ENCODE measurements around the gene PCSK1N. TPM values are rescaled to one million over a fixed set of nuclear protein-coding genes. Genes with fewer than 3 reads are reported as not detected.
A peak's percentile ranks its signal among the peaks of the same experiment; 100 is the strongest.
"Not testable (repeated sequence)": the region's sequence is repeated elsewhere in the genome, so short reads cannot be mapped to it uniquely, and the experiment has no call there.

PCSK1N gene
- total RNA-seq, 1 experiment from 2014 or later: 19.5 TPM

GRCh38 chrX:48864210-48864609 lies 28.8 kb upstream of the PCSK1N start:
- Histone ChIP-seq H3K36me3 (ENCODE audit: control insufficient read depth, insufficient read depth, low read length) (no peaks in the 10 kb centered on the region), H3K9me3 (no peaks in the 10 kb centered on the region), H3K4me3 (ENCODE audit: low read depth, low read length) (no peak overlapping the region), H3K4me1 (peaks cover 9% of the 10 kb centered on the region), H3K27me3 (replicated peaks; ENCODE audit: control insufficient read depth, insufficient read depth, low read length) (no peaks in the 10 kb centered on the region)
- DNase-seq: no peak
- Mint-ChIP-seq H3K9me3 (ENCODE audit: unreplicated experiment) (no peaks in the 10 kb centered on the region), H3K4me1 (ENCODE audit: low read depth, unreplicated experiment) (peaks cover 7% of the 10 kb centered on the region), H3K4me3 (ENCODE audit: unreplicated experiment) (no peak overlapping the region), H3K27me3 (ENCODE audit: insufficient read depth, unreplicated experiment) (no peaks in the 10 kb centered on the region), H3K27ac (ENCODE audit: unreplicated experiment) (no peak overlapping the region), H3K36me3 (ENCODE audit: insufficient read depth, unreplicated experiment) (no peaks in the 10 kb centered on the region)
- intact Hi-C loops (cut with micrococcal nuclease; ENCODE audit: unreplicated experiment): no loop called here
- TF ChIP-seq, protein P1, sequence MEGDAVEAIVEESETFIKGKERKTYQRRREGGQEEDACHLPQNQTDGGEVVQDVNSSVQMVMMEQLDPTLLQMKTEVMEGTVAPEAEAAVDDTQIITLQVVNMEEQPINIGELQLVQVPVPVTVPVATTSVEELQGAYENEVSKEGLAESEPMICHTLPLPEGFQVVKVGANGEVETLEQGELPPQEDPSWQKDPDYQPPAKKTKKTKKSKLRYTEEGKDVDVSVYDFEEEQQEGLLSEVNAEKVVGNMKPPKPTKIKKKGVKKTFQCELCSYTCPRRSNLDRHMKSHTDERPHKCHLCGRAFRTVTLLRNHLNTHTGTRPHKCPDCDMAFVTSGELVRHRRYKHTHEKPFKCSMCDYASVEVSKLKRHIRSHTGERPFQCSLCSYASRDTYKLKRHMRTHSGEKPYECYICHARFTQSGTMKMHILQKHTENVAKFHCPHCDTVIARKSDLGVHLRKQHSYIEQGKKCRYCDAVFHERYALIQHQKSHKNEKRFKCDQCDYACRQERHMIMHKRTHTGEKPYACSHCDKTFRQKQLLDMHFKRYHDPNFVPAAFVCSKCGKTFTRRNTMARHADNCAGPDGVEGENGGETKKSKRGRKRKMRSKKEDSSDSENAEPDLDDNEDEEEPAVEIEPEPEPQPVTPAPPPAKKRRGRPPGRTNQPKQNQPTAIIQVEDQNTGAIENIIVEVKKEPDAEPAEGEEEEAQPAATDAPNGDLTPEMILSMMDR (IDR thresholded peaks at IDR 0.05; ENCODE audit: insufficient read depth in 1 of 2, low read depth in 1 of 2, low read length in 1 of 2, severe bottlenecking in 1 of 2, unreplicated experiment in 1 of 2): no peak
- CTCF ChIA-PET: no interaction called here
- no TSS peak for BruUV-seq (replicated peaks)
- POLR2A ChIA-PET: no interaction called here

DNA sequence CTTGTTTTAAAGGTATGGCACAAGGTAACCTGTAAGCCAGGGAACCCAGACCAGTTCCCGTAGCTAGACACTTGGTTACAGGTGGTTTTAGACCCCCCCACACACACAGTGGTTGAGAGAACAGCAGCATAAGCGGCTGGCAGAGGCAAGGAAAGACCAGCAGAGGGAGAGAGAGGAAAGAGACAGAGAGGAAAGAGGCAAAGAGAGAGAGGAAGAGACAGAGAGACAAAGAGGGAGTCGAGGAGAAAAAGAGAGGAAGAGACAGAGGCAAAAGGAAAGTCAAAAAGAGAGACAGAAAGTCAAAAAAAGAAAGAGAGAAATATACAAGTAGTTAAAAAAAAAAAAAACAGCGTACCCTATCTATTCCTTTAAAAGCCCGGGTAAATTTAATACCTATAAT lies 19.5 kb upstream of the PCSK1N start:
- intact Hi-C loops (cut with micrococcal nuclease; ENCODE audit: unreplicated experiment): loop anchor here (2.0 kb wide), 1 partner anchor 58 kb away; no protein-coding TSS in a partner anchor
- peak; percentile 36 for DNase-seq
- CTCF ChIA-PET: interaction anchor here (0.6 kb wide), 1 partner anchor 57 kb away, joined by 3 read pairs; the partner anchor contains the start of gene SLC35A2

GRCh38 chrX:48854121-48854804 lies 18.9 kb upstream of the PCSK1N start:
- H3K9me3 ChIP-seq; H3K36me3 Mint-ChIP-seq (ENCODE audit: insufficient read depth, unreplicated experiment); H3K4me1 ChIP-seq; H3K36me3 ChIP-seq (ENCODE audit: control insufficient read depth, insufficient read depth, low read length); POLR2A ChIA-PET; H3K9me3 Mint-ChIP-seq (ENCODE audit: unreplicated experiment); H3K27me3 Mint-ChIP-seq (ENCODE audit: insufficient read depth, unreplicated experiment); BruUV-seq (replicated peaks); H3K27me3 ChIP-seq (replicated peaks; ENCODE audit: control insufficient read depth, insufficient read depth, low read length); DNase-seq; H3K4me3 ChIP-seq (ENCODE audit: low read depth, low read length): not testable (repeated sequence)
- intact Hi-C loops (cut with micrococcal nuclease; ENCODE audit: unreplicated experiment): loop anchor here (2.0 kb wide), 1 partner anchor 59 kb away; no protein-coding TSS in a partner anchor
- Mint-ChIP-seq H3K4me1 (ENCODE audit: low read depth, unreplicated experiment) (peaks cover 21% of the 10 kb centered on the region), H3K4me3 (ENCODE audit: unreplicated experiment) (peak overlapping the region; percentile 61), H3K27ac (ENCODE audit: unreplicated experiment) (peak overlapping the region; percentile 17)
- CTCF ChIA-PET: interaction anchor here (0.6 kb wide), 1 partner anchor 57 kb away, joined by 3 read pairs; the partner anchor contains the start of gene SLC35A2

More for the DNA sequence above, 19.5 kb upstream of the PCSK1N start:
- Histone ChIP-seq H3K27me3 (replicated peaks; ENCODE audit: control insufficient read depth, insufficient read depth, low read length) (no peaks in the 10 kb centered on the region), H3K9me3 (no peaks in the 10 kb centered on the region), H3K4me3 (ENCODE audit: low read depth, low read length) (no peak overlapping the region), H3K36me3 (ENCODE audit: control insufficient read depth, insufficient read depth, low read length) (no peaks in the 10 kb centered on the region), H3K4me1 (no peaks in the 10 kb centered on the region; the same call in 1 of the 2 replicates)
- POLR2A ChIA-PET: no interaction called here
- BruUV-seq (replicated peaks): no TSS peak
- TF ChIP-seq, protein P1 (IDR thresholded peaks at IDR 0.05; ENCODE audit: insufficient read depth in 1 of 2, low read depth in 1 of 2, low read length in 1 of 2, severe bottlenecking in 1 of 2, unreplicated experiment in 1 of 2): peak in 1 of 2 experiments; percentile 30
- H3K4me1 Mint-ChIP-seq (ENCODE audit: low read depth, unreplicated experiment): peaks cover 21% of the 10 kb centered on the region
- H3K9me3 Mint-ChIP-seq (ENCODE audit: unreplicated experiment): no peaks in the 10 kb centered on the region
- H3K27ac Mint-ChIP-seq (ENCODE audit: unreplicated experiment): peak overlapping the region; percentile 17
- H3K4me3 Mint-ChIP-seq (ENCODE audit: unreplicated experiment): peak overlapping the region; percentile 61
- no peaks in the 10 kb centered on the region for H3K27me3 Mint-ChIP-seq (ENCODE audit: insufficient read depth, unreplicated experiment)
- no peaks in the 10 kb centered on the region for H3K36me3 Mint-ChIP-seq (ENCODE audit: insufficient read depth, unreplicated experiment)

DNA sequence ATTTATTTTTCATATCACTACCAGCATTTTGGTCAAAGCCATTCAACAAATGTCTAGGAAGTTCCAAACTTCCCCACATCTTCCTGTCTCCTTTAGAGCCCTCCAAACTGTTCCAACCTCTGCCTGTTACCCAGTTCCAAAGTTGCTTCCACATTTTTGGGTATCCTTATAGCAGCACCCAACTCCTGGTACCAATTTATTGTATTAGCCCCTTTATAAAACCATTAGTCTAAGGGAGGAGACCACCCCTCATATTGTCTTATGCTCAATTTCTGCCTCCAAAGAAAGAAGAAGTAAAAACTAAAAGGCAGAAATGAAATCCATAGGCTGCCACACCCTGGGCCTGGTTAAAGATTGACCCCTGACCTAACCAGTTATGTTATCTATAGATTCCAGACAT lies 18.1 kb upstream of the PCSK1N start:
- Mint-ChIP-seq H3K27ac (ENCODE audit: unreplicated experiment) (peak overlapping the region; percentile 17), H3K4me1 (ENCODE audit: low read depth, unreplicated experiment) (peaks cover 21% of the 10 kb centered on the region)
- H3K4me3 Mint-ChIP-seq (ENCODE audit: unreplicated experiment); POLR2A ChIA-PET; DNase-seq; H3K4me1 ChIP-seq; BruUV-seq (replicated peaks); H3K9me3 Mint-ChIP-seq (ENCODE audit: unreplicated experiment); H3K9me3 ChIP-seq; H3K27me3 Mint-ChIP-seq (ENCODE audit: insufficient read depth, unreplicated experiment); H3K36me3 Mint-ChIP-seq (ENCODE audit: insufficient read depth, unreplicated experiment); intact Hi-C loops (cut with micrococcal nuclease; ENCODE audit: unreplicated experiment); H3K4me3 ChIP-seq (ENCODE audit: low read depth, low read length); H3K27me3 ChIP-seq (replicated peaks; ENCODE audit: control insufficient read depth, insufficient read depth, low read length); H3K36me3 ChIP-seq (ENCODE audit: control insufficient read depth, insufficient read depth, low read length); CTCF ChIA-PET: not testable (repeated sequence)

Measured in Caco-2 (cell line).